ENCODE data around the gene SLC43A1. TPM values are rescaled to one million over a fixed set of nuclear protein-coding genes. Genes with fewer than 3 reads are reported as not detected.

The SLC43A1 gene
- total RNA-seq, 2 experiments from 2014 or later = 29.9 to 31.7 TPM

- H3K27me3 Mint-ChIP-seq = no peaks in the 10 kb centered on the region
- ChIA-PET POLR2A (interaction anchor here (1.2 kb wide), 1 partner anchor 30 kb away, joined by 3 read pairs; no protein-coding TSS in a partner anchor), CTCF (interaction anchor here (1.7 to 9.0 kb wide), 2 partner anchors 8 to 28 kb away, joined by 4 to 139 read pairs; no protein-coding TSS in a partner anchor)
- peaks cover 8% of the 10 kb centered on the region for H3K4me1 Mint-ChIP-seq
- no peak overlapping the region for H3K27ac Mint-ChIP-seq
- H3K36me3 Mint-ChIP-seq (ENCODE audit: low read depth) = peaks cover 5% of the 10 kb centered on the region
- no peak overlapping the region for H3K4me3 Mint-ChIP-seq
- no peak for DNase-seq
- H3K9me3 Mint-ChIP-seq = no peaks in the 10 kb centered on the region
Observed at GRCh38 chr11:57521116-57521515, 5.6 kb upstream of the SLC43A1 start.

GRCh38 chr11:57516061-57516443 lies 550 bp upstream of the SLC43A1 start:
- H3K27me3 Mint-ChIP-seq = no peaks in the 10 kb centered on the region
- H3K27ac Mint-ChIP-seq = peak overlapping the region; percentile 54
- H3K36me3 Mint-ChIP-seq (ENCODE audit: low read depth) = peaks cover 3% of the 10 kb centered on the region
- H3K4me1 Mint-ChIP-seq = peaks cover 32% of the 10 kb centered on the region
- CTCF ChIA-PET = interaction anchor here (0.7 to 9.0 kb wide), 7 partner anchors 11 to 170 kb away, joined by 3 to 139 read pairs (median 3); partner anchors contain the start of gene TIMM10
- peak overlapping the region; percentile 98 for H3K4me3 Mint-ChIP-seq
- POLR2A ChIA-PET = interaction anchor here (0.7 to 7.3 kb wide), 10 partner anchors 8 to 190 kb away, joined by 3 to 58 read pairs (median 4); partner anchors contain the start of genes SLC43A3, TIMM10 and UBE2L6
- H3K9me3 Mint-ChIP-seq = no peaks in the 10 kb centered on the region
- DNase-seq = no peak

GRCh38 chr11:57514538-57515331 lies 767 bp downstream of the SLC43A1 start:
- H3K36me3 Mint-ChIP-seq (ENCODE audit: low read depth) = peaks cover 3% of the 10 kb centered on the region
- ChIA-PET POLR2A (interaction anchor here (0.9 to 7.3 kb wide), 14 partner anchors 9 to 1591 kb away, joined by 3 to 58 read pairs (median 4); partner anchors contain the start of genes SLC43A3, TIMM10, TNKS1BP1 and UBE2L6), CTCF (interaction anchor here (0.9 to 9.0 kb wide), 9 partner anchors 13 to 179 kb away, joined by 3 to 139 read pairs (median 5); partner anchors contain the start of genes SSRP1 and TIMM10)
- DNase-seq = peak; percentile 68
- peak overlapping the region; percentile 98 for H3K4me3 Mint-ChIP-seq
- peaks cover 34% of the 10 kb centered on the region for H3K4me1 Mint-ChIP-seq
- H3K9me3 Mint-ChIP-seq = no peaks in the 10 kb centered on the region
- H3K27me3 Mint-ChIP-seq = no peaks in the 10 kb centered on the region
- peak overlapping the region; percentile 74 for H3K27ac Mint-ChIP-seq

GRCh38 chr11:57513911-57514537 lies 1.5 kb downstream of the SLC43A1 start:
- ChIA-PET POLR2A (interaction anchor here (0.9 to 7.3 kb wide), 10 partner anchors 9 to 1592 kb away, joined by 3 to 58 read pairs (median 8); partner anchors contain the start of genes SLC43A3, TIMM10, TNKS1BP1 and UBE2L6), CTCF (interaction anchor here (0.9 to 9.0 kb wide), 11 partner anchors 12 to 179 kb away, joined by 3 to 139 read pairs (median 3); partner anchors contain the start of genes SSRP1 and TIMM10)
- Mint-ChIP-seq H3K36me3 (ENCODE audit: low read depth) (peaks cover 3% of the 10 kb centered on the region), H3K27me3 (no peaks in the 10 kb centered on the region), H3K9me3 (no peaks in the 10 kb centered on the region), H3K4me1 (peaks cover 36% of the 10 kb centered on the region), H3K27ac (peak overlapping the region; percentile 44), H3K4me3 (peak overlapping the region; percentile 98)
- DNase-seq = peak; percentile 39

- peaks cover 36% of the 10 kb centered on the region for H3K4me1 Mint-ChIP-seq
- H3K27ac Mint-ChIP-seq = peak overlapping the region; percentile 40
- no peak for DNase-seq
Observed at GRCh38 chr11:57513452-57513795, 2.1 kb downstream of the SLC43A1 start.

GRCh38 chr11:57512646-57513451 lies 2.7 kb downstream of the SLC43A1 start:
- peak overlapping the region; percentile 7 for H3K4me3 Mint-ChIP-seq
- peaks cover 36% of the 10 kb centered on the region for H3K4me1 Mint-ChIP-seq
- H3K36me3 Mint-ChIP-seq (ENCODE audit: low read depth) = peaks cover 6% of the 10 kb centered on the region
- H3K27ac Mint-ChIP-seq = no peak overlapping the region
- ChIA-PET POLR2A (interaction anchor here (0.8 to 7.3 kb wide), 6 partner anchors 17 to 188 kb away, joined by 3 to 58 read pairs (median 12); partner anchors contain the start of genes SLC43A3, TIMM10 and TNKS1BP1), CTCF (interaction anchor here (1.2 to 9.0 kb wide), 5 partner anchors 15 to 56 kb away, joined by 3 to 139 read pairs (median 36); partner anchors contain the start of gene TIMM10)
- no peaks in the 10 kb centered on the region for H3K9me3 Mint-ChIP-seq
- DNase-seq = no peak
- H3K27me3 Mint-ChIP-seq = no peaks in the 10 kb centered on the region

More at GRCh38 chr11:57513452-57513795, 2.1 kb downstream of the SLC43A1 start:
- CTCF ChIA-PET = interaction anchor here (1.2 to 9.0 kb wide), 6 partner anchors 14 to 56 kb away, joined by 3 to 139 read pairs (median 20); partner anchors contain the start of gene TIMM10
- peaks cover 3% of the 10 kb centered on the region for H3K36me3 Mint-ChIP-seq (ENCODE audit: low read depth)
- H3K4me3 Mint-ChIP-seq = peak overlapping the region; percentile 70
- H3K27me3 Mint-ChIP-seq = no peaks in the 10 kb centered on the region
- POLR2A ChIA-PET = interaction anchor here (0.8 to 7.3 kb wide), 7 partner anchors 11 to 189 kb away, joined by 3 to 58 read pairs (median 12); partner anchors contain the start of genes SLC43A3, TIMM10 and TNKS1BP1
- H3K9me3 Mint-ChIP-seq = no peaks in the 10 kb centered on the region

GRCh38 chr11:57511741-57512430 lies 3.6 kb downstream of the SLC43A1 start:
- H3K27ac Mint-ChIP-seq = no peak overlapping the region
- H3K36me3 Mint-ChIP-seq (ENCODE audit: low read depth) = peaks cover 6% of the 10 kb centered on the region
- no peaks in the 10 kb centered on the region for H3K27me3 Mint-ChIP-seq
- H3K4me3 Mint-ChIP-seq = no peak overlapping the region
- ChIA-PET CTCF (interaction anchor here (1.0 to 2.6 kb wide), 5 partner anchors 14 to 166 kb away, joined by 3 to 17 read pairs (median 6); no protein-coding TSS in a partner anchor), POLR2A (interaction anchor here (1.3 kb wide), 1 partner anchor 86 kb away, joined by 4 read pairs; no protein-coding TSS in a partner anchor)
- peaks cover 36% of the 10 kb centered on the region for H3K4me1 Mint-ChIP-seq
- DNase-seq = no peak
- no peaks in the 10 kb centered on the region for H3K9me3 Mint-ChIP-seq

- Mint-ChIP-seq H3K4me1 (peaks cover 22% of the 10 kb centered on the region), H3K27me3 (no peaks in the 10 kb centered on the region), H3K27ac (no peak overlapping the region), H3K4me3 (no peak overlapping the region), H3K36me3 (ENCODE audit: low read depth) (peaks cover 9% of the 10 kb centered on the region), H3K9me3 (no peaks in the 10 kb centered on the region)
- ChIA-PET POLR2A (interaction anchor here (0.6 kb wide), 1 partner anchor 16 kb away, joined by 3 read pairs; no protein-coding TSS in a partner anchor), CTCF (interaction anchor here (1.3 to 6.4 kb wide), 2 partner anchors 16 to 18 kb away, joined by 3 to 75 read pairs; no protein-coding TSS in a partner anchor)
- no peak for DNase-seq
Observed at GRCh38 chr11:57508341-57509170, 6.9 kb downstream of the SLC43A1 start.

GRCh38 chr11:57506522-57506921 lies 9.0 kb downstream of the SLC43A1 start:
- CTCF ChIA-PET = interaction anchor here (0.6 to 6.4 kb wide), 3 partner anchors 14 to 153 kb away, joined by 3 to 75 read pairs (median 15); no protein-coding TSS in a partner anchor
- no peaks in the 10 kb centered on the region for H3K27me3 Mint-ChIP-seq
- peaks cover 5% of the 10 kb centered on the region for H3K4me1 Mint-ChIP-seq
- POLR2A ChIA-PET = interaction anchor here (2.9 kb wide), 1 partner anchor 9 kb away, joined by 16 read pairs; the partner anchor contains the start of gene SLC43A1
- no peaks in the 10 kb centered on the region for H3K9me3 Mint-ChIP-seq
- H3K36me3 Mint-ChIP-seq (ENCODE audit: low read depth) = peaks cover 9% of the 10 kb centered on the region
- H3K4me3 Mint-ChIP-seq = no peak overlapping the region
- no peak overlapping the region for H3K27ac Mint-ChIP-seq
- no peak for DNase-seq

GRCh38 chr11:57504511-57504910 lies 11.0 kb downstream of the SLC43A1 start:
- Mint-ChIP-seq H3K27me3 (no peaks in the 10 kb centered on the region), H3K27ac (no peak overlapping the region), H3K36me3 (ENCODE audit: low read depth) (peaks cover 17% of the 10 kb centered on the region), H3K4me1 (peaks cover 4% of the 10 kb centered on the region), H3K4me3 (no peak overlapping the region), H3K9me3 (no peaks in the 10 kb centered on the region)
- POLR2A ChIA-PET = interaction anchor here (2.9 kb wide), 1 partner anchor 11 kb away, joined by 16 read pairs; the partner anchor contains the start of gene SLC43A1
- CTCF ChIA-PET = interaction anchor here (3.2 to 6.4 kb wide), 2 partner anchors 12 to 22 kb away, joined by 15 to 75 read pairs; no protein-coding TSS in a partner anchor
- DNase-seq = no peak
